ENCODE data around the gene GUCY1A2.

GRCh38 chr11:106986673-106987072 lies 31.6 kb downstream of the GUCY1A2 start:
- TF ChIP-seq EZH2phosphoT487 (IDR thresholded peaks at IDR 0.05; ENCODE audit: insufficient read depth, low read depth) (no peak), EZH2 (IDR thresholded peaks at IDR 0.05; ENCODE audit: insufficient read depth, poor library complexity, severe bottlenecking) (no peak)

Measured in GM23248 (cell line).